DMS 273 treated with DMSO at 0.1 percent for 48 hours (cell line): ENCODE data around the gene HSPB1.
A peak's percentile ranks its signal among the peaks of the same experiment; 100 is the strongest.
"Not testable (repeated sequence)": the region's sequence is repeated elsewhere in the genome, so short reads cannot be mapped to it uniquely, and the experiment has no call there.

ENCODE experiments used
- DNase-seq: peaks from one replicate; lab custom pipeline; 2025; lab: John Stamatoyannopoulos, UW

HSPB1 gene

GRCh38 chr7:76281706-76282343 is 20.6 kb upstream of the HSPB1 start:
- DNase-seq: no peak

- DNase-seq: no peak
Measured at GRCh38 chr7:76282344-76283253, 19.9 kb upstream of the HSPB1 start.

- DNase-seq: no peak
Measured at GRCh38 chr7:76283254-76284159, 19.0 kb upstream of the HSPB1 start.

- no peak for DNase-seq
Measured at GRCh38 chr7:76285604-76286374, 16.7 kb upstream of the HSPB1 start.

- DNase-seq: no peak
Measured at GRCh38 chr7:76286842-76287403, 15.6 kb upstream of the HSPB1 start.

- not testable (repeated sequence) for DNase-seq
Measured at GRCh38 chr7:76290847-76291350, 11.6 kb upstream of the HSPB1 start.

GRCh38 chr7:76291351-76292212 is 10.9 kb upstream of the HSPB1 start:
- peak; percentile 71 for DNase-seq

- no peak for DNase-seq
Measured at GRCh38 chr7:76292213-76292573, 10.3 kb upstream of the HSPB1 start.

GRCh38 chr7:76292911-76293310 is 9.6 kb upstream of the HSPB1 start:
- not testable (repeated sequence) for DNase-seq

- no peak for DNase-seq
Measured at GRCh38 chr7:76293407-76293901, 9.0 kb upstream of the HSPB1 start.

GRCh38 chr7:76294344-76295024 is 8.0 kb upstream of the HSPB1 start:
- peak; percentile 67 for DNase-seq

- no peak for DNase-seq
Measured at GRCh38 chr7:76296743-76297740, 5.4 kb upstream of the HSPB1 start.

- DNase-seq: no peak
Measured at GRCh38 chr7:76300166-76300731, 2.2 kb upstream of the HSPB1 start.

- DNase-seq: no peak
Measured at GRCh38 chr7:76301000-76301399, 1.5 kb upstream of the HSPB1 start.

GRCh38 chr7:76303202-76304147 is 1.0 kb downstream of the HSPB1 start:
- peak; percentile 62 for DNase-seq

- peak; percentile 47 for DNase-seq
Measured at GRCh38 chr7:76304888-76305375, 2.5 kb downstream of the HSPB1 start.
